ENCODE data around the gene ALDH3B1.

The ALDH3B1 gene

DNA sequence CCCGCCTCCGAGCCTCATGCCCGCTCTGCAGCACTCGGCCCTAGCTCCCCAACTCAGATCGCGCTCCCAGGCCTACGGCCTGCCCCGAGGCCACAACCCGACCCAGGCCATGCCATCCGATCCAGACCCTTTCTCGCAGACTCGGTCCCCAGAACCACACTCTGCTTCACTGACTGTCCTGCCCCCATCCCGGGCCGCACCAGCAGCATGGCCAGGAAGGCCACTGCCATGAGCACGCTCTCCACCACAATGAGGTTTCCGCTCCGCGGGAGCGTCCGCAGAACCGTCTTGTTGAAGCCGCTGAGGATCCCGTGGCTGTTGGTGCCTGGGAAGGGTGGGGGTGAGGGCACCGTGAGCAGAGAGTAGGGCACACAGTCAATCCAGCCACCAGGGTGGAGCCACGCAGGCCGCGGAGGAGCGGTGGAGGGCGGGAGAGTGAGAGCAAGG is 12.6 kb upstream of the ALDH3B1 start:
- DNase-seq: no peak

DNA sequence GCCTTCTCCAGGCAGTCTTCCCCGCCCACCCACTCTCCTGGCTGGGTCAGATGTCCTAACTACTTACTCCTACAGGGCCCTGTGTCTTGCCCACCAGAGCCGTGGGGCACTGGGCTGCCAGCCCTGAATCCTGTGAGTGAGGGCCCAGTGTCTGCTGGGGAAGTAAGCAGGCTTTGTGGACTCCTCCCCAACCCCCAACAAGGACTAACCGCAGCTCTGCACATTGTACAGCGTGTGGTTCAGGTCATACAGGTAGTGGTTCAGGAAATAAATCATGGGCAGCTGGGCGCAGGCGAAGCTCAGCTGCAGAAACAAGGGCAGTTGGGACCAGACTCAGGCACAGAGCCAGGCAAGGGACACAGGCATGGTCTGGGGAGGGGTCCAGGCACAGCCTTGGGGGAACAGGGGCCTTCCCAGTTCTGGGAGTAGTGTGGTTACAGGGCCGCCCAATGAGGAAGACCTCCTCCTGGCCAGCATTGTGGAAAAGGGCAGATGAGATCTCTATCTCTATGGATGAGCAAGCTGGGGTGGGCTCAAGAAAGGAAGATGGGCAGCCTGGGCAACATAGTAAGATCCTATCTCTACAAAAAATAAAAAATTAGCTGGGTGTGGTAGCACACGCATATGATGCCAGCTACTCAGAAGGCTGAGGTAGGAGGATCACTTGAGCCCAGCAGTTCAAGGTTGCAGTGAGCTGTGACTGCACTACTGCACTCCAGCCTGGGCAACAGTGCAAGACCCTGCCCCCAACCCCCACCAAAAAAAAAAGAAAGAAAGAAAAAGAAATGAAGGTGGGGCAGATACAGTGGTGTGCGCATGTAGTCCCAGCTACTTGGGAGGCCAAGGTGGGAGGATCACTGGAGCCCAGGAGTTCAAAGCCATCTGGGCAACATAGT is 11.7 kb upstream of the ALDH3B1 start:
- DNase-seq: peak; percentile 42

DNA sequence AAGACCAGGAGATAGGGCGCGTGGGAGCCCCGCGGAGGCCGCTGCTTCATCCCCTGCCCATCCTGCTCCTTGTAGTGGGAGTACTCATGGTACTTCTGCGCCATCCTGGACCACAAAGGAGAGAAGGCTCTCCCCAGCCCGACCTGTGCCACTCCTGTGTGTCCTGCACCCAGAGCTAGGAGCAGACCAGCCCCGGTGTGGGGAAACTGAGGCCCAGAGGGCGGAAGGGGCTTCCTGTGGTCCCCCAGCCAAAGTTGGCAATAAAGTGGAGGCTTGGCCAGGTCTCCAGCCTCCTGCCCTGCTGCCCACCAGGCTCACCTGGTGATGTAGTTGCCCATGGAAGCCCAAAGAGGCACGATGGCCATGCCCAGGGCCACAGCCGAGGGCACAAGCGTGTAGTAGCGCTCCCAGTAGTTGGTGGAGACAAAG is 10.9 kb upstream of the ALDH3B1 start:
- DNase-seq: no peak

DNA sequence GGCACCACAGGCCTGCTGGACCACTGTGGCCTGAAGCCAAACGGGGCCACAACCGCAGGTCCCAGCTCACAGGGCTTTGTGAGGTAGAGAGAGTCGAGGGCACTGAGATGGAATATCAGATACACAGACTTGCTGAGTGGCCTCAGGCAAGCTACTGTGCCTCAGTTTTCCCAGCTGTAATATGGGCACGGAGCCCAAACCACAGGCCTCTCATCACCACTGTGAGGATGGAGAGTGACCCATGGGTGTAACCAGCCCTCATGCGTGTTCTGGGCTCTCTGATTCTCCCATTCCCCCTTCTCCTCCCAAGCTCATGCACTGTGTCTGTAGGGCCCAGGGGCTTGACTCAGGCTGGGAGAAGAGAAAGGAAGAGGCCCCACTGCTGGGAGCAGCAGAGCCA is 10.4 kb upstream of the ALDH3B1 start:
- no peak for DNase-seq

DNA sequence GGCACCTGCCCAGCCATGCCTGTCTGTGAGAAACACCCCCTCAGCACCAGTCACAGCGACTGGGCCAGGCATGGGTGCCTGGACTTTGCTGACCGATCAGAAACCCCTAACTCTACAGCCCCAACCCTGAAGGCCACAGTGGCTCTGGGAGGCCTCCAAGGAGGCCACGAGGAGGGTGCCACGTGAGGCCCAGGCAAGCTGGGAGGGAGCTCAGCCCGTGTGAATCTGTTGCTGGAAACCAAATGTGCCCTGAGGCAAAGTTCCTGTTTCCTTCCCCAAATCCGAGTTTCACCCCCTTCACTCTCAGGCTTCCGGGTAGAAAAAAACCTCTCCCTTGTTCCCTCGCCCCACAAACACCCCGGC is 7.6 kb upstream of the ALDH3B1 start:
- DNase-seq: no peak

DNA sequence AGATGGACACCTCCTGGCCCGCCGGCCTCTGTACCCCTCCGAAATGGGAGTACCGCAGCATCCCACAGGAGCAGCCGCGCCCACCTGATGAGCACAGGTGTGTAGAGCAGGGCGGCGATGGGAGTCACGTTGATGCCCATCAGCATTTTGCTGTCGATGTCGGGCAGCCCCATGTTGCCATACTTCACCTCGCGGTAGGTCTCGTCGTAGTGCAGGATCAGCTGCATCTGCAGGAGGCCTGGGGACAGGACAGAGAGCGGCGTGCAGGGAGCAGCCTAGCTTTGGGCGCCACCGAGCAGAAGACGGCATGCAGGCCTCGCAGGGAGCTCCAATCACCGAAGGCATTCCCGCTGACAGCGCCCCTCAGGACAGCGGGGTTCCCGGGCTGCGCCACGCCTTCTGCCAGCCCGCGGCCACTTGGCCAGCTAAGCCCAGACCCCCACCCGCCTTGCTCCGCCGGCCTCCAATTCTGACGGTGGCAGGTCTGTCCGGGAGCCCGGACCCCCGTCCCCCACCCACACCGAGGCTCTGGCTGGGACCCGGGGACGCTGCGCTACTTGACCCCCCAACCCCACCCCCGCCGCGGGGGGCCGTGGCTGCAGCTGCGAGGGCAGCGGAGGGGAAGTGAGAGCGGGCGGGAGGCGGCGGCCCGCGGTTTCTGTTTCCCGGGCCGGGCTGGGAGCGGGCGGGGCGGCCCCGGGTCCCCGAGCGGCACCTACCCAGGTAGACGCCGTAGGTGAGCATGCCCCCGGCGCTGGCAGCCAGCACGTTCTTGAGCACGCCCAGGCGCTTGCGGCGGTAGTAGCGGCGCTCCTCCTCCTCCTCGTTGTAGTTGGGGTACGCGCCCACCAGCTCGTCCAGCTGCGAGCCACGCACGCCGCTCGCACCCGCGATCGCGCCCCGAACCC is 6.9 kb upstream of the ALDH3B1 start:
- peak; percentile 78 for DNase-seq

DNA sequence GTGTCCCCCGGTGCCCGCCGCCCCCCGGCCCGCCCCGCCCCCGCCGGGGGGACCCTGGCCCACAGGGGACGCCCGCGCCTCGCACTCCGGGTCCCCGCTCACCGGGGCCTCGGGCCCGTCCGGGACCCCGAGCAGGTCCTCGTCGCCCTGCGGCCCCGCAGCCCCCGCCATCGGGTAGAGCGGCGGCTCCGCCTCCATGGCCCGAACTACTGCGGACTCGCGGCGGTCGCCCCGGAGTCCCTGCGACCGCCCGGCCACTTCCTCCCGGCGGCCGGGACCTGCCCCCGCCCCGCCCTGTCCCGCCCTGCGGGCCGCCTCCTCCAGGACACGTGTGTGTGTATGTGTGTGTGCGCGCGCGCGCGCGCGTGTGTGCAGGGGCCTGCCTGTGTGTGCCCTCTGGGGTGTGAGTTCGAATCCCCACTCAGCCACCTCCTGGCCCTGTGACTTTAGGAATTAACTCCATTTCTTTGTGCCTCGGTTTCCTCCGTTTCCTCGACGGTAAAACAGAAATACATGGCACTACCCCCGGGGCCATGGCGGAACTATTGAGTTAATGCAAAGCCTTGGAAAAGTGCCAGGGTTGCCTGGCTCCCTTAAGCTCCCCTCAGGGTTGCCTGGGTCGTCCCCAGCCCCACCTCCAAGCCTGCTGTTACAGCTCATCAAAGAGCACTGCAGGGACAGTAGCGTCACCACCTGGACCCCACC is 6.1 kb upstream of the ALDH3B1 start, which contains the start of gene UNC93B1:
TSS of gene UNC93B1 (minus strand) at position 252 of the 705 bp plus-strand sequence. CDS start at position 198, 54 bp downstream.
- peak; percentile 87 for DNase-seq

DNA sequence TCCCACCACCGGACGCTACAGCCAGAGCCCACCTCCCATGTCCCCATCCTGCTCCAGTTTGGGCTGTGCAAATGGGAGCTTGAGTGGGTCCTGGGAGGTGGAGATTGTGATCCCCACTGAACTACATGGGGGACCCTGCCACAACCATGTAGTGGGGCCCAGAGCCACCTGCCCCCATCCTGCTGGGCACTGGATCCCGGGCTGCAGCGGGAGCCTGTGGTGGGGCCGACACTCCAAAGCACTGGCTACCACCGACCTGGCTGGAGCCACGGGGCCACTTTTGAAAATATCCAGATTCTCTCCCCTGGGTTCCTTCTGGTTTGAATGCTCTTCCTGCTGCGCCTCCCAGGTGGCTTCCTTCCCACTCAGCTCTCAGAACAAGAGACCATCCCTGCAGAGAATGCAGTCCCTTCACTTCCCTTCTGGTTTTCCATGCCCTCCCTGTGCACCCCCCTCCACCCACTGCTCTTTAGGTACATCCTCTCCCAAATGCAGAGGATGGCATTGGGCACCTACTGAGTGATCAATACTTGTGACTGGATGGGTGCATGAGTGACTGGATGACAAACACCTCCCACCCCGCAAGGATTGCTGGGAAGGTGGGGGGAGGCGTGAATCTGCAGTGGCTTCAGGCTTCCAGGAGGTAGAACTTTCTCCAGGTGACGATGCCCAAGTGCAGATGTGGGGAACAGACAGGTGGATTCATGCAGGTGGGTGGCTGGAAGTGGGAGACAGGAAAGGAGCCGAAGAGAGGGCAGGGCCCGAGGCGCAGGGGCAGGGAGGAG is 5.4 kb upstream of the ALDH3B1 start:
- no peak for DNase-seq

DNA sequence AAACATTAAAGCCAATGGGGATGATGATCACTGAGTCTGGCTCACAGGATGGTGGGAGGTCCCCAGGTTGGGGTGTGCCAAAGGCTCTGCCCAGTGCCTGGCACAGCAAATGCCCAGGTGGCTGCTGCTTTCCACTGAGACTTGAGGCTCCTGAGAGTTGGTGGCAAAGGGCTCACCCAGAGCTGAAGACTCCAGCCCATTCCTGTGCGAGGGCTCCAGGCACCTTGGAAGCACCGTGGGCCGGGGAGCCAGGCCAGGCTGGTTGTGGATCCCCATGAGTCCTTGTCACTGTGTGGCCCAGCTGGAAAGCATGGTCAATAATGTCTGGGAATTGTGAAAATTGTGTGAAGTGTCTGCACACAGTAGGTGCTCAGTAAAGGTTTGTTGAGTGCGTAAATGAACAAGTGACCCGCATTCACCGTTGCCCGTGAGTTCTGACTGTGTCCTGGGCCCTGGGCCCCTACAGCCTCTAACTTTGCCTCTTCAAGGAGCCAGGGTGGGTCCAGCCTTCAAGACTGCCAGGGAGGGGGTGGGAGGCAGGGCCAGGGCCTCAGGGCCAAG is 3.4 kb upstream of the ALDH3B1 start:
- DNase-seq: no peak

DNA sequence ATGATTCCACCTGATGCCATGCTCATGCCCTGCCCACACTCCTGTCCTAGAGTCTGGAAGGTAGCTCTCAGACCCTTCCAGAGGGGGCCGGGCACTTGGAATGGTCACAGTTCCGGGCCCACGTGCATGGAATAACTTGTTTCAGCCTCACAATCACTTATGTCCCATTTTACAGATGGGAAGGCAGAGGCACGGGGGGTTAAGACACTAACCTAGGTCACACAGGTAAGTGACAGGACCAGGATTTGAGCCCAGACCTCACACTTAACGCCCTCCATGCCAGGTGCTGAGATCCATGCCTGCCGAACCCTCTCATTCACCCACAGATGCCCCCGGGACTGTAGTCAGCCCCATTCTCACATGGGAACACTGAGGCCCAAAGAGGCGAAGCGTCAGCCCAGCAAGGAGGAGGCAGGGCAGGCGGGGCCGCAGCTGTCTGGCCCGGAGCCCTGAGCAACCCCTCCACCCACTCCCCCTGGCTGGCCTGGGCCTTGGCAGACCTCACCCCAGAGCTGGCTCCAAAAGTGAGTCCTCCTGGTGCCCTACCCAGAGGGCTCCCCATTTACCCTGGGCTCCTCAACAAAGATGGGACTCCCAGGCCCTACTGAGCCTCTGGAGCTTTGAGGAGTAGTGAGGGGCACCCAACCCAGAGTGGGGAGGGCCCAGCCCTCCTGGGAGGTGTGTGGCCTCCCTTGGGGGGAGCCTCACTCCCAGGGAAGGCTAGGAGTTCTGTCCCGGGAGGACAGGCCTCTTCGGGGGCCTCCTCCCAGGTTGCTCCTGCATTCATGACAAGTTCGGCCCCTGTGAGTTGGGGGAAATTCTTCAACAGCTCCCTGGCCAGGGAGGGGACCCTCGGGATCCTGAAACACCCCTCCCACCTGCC is 2.4 kb upstream of the ALDH3B1 start:
- no peak for DNase-seq

DNA sequence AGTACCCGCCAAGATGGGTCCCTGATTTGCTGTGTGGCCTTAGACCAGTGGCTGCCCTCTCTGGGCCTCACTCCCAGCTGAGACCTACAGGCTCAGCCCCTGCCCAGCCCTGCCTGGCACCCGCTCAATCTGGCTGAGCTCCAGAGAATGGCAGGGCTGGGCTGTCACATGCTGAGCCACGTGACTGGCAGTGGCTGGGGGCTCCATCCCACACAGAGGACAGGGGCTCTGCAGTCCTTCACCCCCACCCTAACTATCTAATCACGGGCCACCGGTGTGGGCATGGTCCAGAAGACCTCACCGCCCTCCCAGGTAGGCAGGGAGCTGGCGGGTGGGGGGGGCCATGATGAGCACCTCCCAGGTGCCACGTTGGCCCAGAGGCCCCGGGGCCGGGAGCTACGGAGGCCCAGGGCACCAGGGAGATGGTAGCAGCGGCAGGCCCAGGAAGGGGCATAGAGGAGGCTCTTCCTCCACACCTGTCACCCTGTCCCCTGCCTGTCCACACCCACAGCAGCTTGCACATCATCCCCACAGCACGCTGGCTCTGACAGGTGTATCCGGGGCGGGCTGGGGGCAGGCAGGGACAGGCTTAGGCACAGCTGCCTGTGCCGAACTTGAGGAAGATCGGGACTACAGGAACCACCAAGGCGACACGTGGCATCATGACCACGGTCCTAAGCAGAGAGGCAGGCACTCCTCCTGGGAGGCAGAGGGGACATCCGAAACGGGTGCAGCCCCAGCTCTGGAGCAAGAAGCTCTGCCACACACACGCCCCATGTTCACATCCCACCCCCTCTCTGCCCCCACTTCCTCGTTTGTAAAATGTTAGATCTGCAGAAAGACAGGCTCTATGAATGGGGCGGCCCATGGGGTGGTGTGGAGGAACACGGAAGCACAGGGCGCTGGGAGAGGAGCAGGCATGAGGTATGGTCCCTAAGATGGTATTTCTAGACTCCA is 1.5 kb upstream of the ALDH3B1 start:
- no peak for DNase-seq

DNA sequence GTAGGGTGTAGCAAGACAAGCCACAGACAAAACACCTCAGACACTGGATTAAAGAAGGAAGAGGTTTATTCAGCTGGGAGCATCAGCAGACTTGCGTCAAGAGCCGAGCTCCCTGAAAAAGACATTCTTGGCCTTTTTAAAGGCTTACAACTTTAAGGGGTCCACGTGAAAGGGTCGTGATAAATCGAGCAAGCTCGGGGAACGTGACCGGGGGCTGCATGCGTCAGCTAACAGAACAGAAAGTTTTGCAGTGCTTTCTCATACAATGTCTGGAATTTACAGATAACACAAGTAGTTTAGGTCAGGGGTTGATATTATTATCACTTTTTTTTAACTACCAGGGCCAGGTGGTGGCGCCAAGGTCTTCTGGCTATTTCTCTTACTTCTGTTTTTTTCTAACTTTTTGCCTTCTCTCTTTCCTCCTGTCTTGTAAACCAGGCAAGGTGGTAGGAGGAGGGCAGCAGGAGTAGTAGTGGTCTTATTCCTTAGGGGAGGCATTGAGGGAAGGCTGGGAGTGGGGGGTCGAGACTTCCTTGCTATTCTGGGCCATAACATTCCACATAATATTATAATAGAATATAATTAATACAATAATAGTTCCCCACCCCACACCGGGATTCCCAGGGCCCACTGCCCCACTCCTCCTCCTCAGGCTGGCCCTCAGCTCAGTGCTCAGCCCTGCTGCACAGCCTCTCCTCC is 587 bp upstream of the ALDH3B1 start:
- DNase-seq: no peak

DNA sequence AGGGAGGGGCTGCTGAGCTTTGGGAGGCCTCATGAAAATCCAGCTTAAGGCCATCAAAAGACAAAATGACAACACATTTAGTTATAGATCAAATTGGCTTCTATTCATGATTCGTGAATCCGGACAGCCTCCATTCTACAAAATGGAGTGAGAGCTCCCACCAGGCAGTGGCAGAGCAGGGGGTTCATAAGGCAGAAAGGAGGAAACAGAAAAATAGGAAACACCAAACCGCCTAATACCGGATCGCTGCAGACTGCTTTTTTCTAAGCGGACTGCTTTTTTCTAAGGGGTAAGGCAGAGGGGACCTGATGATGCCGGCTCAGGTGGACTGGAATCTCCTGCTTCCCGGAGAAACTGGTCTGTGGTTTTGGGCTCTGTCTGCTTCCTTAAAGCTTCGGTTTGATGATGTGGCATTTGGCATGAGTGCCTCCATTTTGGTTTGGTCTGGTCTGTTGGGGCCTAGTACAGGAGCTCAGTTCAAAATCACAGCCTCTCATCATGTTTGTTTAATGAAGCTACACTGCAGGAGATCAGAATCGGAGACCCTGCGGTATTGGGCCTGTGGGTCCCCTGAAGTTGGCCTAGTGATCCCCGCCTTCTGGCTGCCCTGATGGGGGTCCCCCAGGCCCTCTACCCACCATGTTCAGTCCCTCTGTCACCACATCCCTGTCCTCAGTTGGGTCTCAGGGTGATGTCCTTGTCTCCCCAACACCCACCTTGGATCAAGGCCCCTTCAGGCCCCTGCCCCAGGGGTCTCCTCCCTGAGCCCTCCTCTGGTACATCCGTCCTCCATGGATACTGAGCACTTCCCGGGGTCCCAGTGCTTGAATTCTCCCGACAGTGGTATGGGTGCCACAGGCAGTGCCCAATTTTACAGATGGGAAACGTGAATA is 1.2 kb downstream of the ALDH3B1 start:
- DNase-seq: no peak

DNA sequence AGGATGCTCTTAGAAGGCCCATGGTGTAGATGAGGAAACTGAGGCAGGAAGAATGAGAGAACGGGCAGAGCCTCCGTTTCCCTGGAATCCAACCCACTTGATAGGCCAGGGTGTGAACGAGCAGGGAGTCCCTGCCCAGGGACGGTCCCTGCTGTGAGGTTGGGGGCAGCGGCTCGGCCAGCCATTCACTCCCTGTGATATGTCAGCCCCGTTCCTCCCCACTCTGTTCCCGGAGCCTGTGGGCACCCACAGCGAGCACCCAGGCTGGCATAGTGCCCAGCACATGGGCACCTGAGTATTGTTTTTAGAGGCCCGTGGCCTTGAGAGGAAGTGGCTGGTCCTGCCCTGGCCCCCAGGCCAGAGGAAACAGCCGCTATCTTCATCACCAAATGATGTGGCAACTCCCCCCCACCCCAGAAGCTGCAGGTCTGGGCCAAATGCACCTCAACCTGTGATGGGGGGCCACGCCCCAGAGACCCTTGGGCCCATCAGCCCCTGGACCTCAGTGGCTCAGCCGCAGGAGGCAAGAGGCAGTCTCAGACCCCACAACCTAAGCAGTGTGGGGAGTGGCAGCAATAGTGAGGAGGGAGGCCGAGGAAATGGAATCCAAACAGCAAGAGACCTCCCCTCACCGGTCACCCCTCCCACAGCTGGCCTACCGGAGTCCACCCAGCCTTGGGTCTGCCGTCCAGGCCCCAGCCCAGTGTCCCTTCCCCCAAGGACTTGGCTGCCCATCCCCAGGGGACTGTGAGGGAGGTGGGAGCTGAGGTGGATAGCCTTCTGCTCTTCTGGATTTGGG is 2.1 kb downstream of the ALDH3B1 start:
- DNase-seq: no peak

DNA sequence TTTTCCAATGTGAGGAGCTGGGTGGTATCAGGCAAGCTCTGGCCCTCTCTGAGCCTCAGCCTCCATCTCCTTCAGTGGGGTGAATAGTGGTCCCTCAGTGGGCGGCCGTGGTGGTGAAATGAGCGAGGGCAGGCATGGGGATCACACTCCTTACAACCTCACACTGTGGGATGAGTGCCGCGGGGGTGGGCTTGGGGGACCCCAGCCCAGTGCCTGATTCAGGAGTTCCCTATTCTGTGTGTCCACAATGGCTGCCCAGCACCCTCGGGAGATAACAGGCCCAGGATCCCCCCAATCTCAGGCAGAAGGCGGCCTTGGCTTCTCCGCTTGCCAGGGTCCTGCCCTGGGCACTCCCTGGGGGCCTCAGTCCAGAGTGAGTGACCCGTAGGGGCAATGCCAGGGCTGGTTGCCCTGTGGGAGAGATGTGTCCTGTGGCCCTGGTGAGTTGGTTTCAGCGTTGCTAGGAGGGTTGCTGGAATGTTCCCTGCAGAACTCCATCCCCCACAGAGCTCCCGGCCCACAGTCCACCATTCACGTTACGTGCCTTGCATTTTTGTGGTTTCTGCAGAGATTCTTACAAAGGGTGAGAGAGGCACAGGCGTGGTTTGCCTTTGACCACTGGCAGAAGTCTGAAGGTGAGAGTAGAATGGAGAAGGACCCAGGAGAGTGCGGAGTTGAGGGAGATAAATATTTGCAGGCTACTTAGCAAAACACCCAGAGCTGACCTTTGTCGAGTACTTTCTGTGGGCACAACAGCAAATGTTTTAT is 2.9 kb downstream of the ALDH3B1 start:
- no peak for DNase-seq

DNA sequence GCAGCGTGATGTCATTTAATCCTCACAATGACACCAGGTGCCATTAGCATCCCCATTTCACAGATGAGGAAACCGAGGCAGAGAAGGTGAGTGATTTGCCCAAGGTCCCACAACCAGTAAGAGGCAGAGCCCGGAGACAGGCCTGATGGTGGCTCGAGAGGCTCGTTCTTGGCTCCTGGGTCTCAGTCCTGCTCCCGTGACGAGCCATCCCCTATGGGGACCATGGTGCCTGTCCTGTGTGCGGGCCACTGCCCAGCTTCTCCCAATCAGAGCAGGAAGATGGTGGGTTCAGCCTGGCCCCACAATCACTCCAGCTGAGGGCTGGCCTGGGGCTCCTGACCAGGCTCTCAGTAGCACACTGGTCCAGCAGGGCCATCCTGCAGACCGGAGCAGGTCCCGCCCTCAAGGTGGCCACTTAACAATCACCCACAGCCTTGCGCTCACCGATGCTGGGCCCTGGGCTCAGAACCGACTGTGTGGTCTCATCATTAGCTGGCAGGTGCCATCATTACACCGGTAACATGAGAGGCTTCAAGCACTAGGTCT is 3.6 kb downstream of the ALDH3B1 start:
- no peak for DNase-seq

All from CD4-positive, alpha-beta T cell treated with Interleukin-6 for 4 hours (primary cell).